Peyer's patch (tissue), 4 donors: Measurements from ENCODE around the gene HOXD12. TPM values are rescaled to one million over a fixed set of nuclear protein-coding genes. Genes with fewer than 3 reads are reported as not detected.

Experiments used
- DNase-seq, 3 donors: peaks; one replicate each; pipeline ENCODE4 v3.0.0-alpha.2; 2017 to 2019
- H3K27ac ChIP-seq, 4 donors: fragments of 200-600 bp; sonication (generic); one replicate each; pipeline ENCODE4 v1.5.1; 2016 to 2019
- H3K27me3 ChIP-seq, 2 donors: fragments of 200-600 bp; sonication (generic); one replicate each; pipeline ENCODE4 v1.5.1; 2019
- H3K36me3 ChIP-seq, 3 donors: fragments of 200-600 bp; sonication (generic); one replicate each; pipeline ENCODE4 v1.5.1; 2016 to 2019
- H3K4me1 ChIP-seq, 4 donors: fragments of 200-600 bp; sonication (generic); one replicate each; pipeline ENCODE4 v1.5.1; 2016 to 2019
- H3K4me3 ChIP-seq, 4 donors: fragments of 200-600 bp; sonication (generic); 1 replicate in 3 of 4; 2 replicates in 1 of 4; pipeline ENCODE4 v1.5.1; 2016 to 2019; ENCODE audit warnings: mild to moderate bottlenecking in 1 of 4
- H3K9me3 ChIP-seq, 4 donors: fragments of 200-600 bp; sonication (generic); one replicate each; pipeline ENCODE4 v1.5.1; 2016 to 2019; ENCODE audit warnings: mild to moderate bottlenecking in 1 of 4
- POLR2A ChIP-seq, 2 donors: fragments of 450-650 bp; IDR thresholded peaks; one replicate each; pipeline ENCODE4 v1.5.1; 2017; ENCODE audit warnings: antibody characterized with exemption in 2 of 2, mild to moderate bottlenecking in 2 of 2, moderate library complexity in 2 of 2
- total RNA-seq, 4 donors: library from RNA; depleted of rRNA; stranded (reverse); fragments of >200 nt; gene quantifications; one replicate each; pipeline ENCODE4 v1.1.0, GENCODE V29; 2016
- TF ChIP-seq, protein P1 (sequence below), 6 experiments: fragments of 450-650 bp in 4 of 6; fragments of 200-600 bp in 2 of 6; sonication (generic) in 1 of 6; IDR thresholded peaks; one replicate each; pipeline ENCODE4 v1.5.1; 2017 to 2019; ENCODE audit warnings: antibody characterized with exemption in 6 of 6, mild to moderate bottlenecking in 3 of 6, moderate library complexity in 1 of 6

HOXD12 gene
- total RNA-seq, 4 donors from 2014 or later = not detected

DNA sequence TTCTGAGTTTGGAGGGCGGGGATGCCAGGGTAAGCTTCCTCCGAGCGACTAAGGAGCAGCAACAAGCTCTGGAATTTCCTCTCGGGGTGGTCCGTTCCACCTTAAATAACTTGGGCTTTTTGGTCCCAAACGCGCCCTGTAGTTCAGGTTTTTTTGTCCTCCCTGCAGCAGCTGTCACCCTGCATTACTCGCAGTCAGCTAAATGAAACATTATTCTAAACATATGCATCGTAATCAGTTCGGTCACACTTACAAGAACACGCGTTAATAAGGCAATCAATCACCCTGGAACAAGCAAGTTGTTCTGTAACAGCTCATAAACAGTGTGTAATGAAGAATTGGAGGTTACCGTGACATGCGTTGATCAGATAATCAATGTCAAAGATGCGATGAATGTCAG, 24.1 kb upstream of the HOXD12 start:
- Histone ChIP-seq H3K27ac (no peak overlapping the region), H3K9me3 (peaks cover 0 to 5% (median 0%) of the 10 kb centered on the region in 4 donors), H3K4me1 (peaks cover 0 to 12% (median 0%) of the 10 kb centered on the region in 4 donors), H3K36me3 (no peaks in the 10 kb centered on the region), H3K4me3 (no peak overlapping the region), H3K27me3 (peaks cover 0 to 85% of the 10 kb centered on the region in 2 donors)
- TF ChIP-seq, protein P1, sequence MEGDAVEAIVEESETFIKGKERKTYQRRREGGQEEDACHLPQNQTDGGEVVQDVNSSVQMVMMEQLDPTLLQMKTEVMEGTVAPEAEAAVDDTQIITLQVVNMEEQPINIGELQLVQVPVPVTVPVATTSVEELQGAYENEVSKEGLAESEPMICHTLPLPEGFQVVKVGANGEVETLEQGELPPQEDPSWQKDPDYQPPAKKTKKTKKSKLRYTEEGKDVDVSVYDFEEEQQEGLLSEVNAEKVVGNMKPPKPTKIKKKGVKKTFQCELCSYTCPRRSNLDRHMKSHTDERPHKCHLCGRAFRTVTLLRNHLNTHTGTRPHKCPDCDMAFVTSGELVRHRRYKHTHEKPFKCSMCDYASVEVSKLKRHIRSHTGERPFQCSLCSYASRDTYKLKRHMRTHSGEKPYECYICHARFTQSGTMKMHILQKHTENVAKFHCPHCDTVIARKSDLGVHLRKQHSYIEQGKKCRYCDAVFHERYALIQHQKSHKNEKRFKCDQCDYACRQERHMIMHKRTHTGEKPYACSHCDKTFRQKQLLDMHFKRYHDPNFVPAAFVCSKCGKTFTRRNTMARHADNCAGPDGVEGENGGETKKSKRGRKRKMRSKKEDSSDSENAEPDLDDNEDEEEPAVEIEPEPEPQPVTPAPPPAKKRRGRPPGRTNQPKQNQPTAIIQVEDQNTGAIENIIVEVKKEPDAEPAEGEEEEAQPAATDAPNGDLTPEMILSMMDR (IDR thresholded peaks at IDR 0.05) = no peak
- no peak for TF ChIP-seq POLR2A (IDR thresholded peaks at IDR 0.05)
- no peak for DNase-seq

DNA sequence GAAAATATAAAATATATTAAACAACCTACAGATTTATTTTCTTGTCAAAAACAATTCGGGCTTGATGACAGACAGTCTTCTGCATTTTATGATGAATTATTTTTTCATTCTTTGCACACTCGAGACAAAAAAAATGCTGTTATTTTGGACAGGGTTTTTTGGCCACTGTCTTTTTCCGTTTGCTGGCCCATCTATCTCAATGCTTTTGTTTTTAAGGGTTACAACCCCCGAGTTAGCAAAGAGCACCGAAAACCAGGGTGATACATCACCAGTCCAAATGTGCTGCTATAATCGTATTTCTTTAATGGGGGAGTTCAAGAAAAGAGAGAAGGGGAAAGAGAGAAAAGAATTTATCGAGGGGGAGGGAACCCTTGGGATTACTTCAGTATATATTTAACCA, 23.5 kb upstream of the HOXD12 start:
- TF ChIP-seq POLR2A (IDR thresholded peaks at IDR 0.05) = no peak
- TF ChIP-seq, protein P1 (IDR thresholded peaks at IDR 0.05) = no peak

DNA sequence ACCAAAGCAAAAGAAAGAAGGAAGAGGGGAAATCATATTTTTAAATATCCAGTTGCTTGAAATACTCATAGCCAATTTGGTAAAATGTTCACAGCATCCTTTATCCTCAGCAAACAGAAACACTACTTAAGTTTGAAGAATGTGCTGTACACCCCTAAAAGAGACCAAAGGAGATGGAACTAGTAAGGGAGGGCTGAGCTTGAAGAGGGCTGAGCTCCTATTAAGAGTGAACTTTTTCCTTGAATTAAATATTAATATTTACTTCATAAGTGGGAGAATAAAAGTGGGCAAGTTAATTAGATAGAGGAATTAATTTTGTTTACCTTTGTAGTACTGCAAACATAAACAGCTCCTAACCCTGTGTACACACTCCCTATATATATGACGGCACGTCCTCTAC, 22.8 kb upstream of the HOXD12 start:
- no peak for DNase-seq
- H3K36me3 ChIP-seq = no peaks in the 10 kb centered on the region
- peaks cover 0 to 18% (median 0%) of the 10 kb centered on the region in 4 donors for H3K9me3 ChIP-seq
- peaks cover 0 to 15% (median 0%) of the 10 kb centered on the region in 4 donors for H3K4me1 ChIP-seq
- peaks cover 0 to 85% of the 10 kb centered on the region in 2 donors for H3K27me3 ChIP-seq
- H3K27ac ChIP-seq = no peak overlapping the region
- TF ChIP-seq, protein P1 (IDR thresholded peaks at IDR 0.05) = no peak
- no peak for TF ChIP-seq POLR2A (IDR thresholded peaks at IDR 0.05)
- H3K4me3 ChIP-seq = no peak overlapping the region

More for the DNA sequence above, 23.5 kb upstream of the HOXD12 start:
- H3K4me1 ChIP-seq = peaks cover 0 to 15% (median 0%) of the 10 kb centered on the region in 4 donors
- no peak overlapping the region for H3K27ac ChIP-seq
- H3K9me3 ChIP-seq = peaks cover 0 to 11% (median 0%) of the 10 kb centered on the region in 4 donors
- H3K27me3 ChIP-seq = peaks cover 0 to 85% of the 10 kb centered on the region in 2 donors
- no peak for DNase-seq
- H3K4me3 ChIP-seq = no peak overlapping the region
- no peaks in the 10 kb centered on the region for H3K36me3 ChIP-seq

DNA sequence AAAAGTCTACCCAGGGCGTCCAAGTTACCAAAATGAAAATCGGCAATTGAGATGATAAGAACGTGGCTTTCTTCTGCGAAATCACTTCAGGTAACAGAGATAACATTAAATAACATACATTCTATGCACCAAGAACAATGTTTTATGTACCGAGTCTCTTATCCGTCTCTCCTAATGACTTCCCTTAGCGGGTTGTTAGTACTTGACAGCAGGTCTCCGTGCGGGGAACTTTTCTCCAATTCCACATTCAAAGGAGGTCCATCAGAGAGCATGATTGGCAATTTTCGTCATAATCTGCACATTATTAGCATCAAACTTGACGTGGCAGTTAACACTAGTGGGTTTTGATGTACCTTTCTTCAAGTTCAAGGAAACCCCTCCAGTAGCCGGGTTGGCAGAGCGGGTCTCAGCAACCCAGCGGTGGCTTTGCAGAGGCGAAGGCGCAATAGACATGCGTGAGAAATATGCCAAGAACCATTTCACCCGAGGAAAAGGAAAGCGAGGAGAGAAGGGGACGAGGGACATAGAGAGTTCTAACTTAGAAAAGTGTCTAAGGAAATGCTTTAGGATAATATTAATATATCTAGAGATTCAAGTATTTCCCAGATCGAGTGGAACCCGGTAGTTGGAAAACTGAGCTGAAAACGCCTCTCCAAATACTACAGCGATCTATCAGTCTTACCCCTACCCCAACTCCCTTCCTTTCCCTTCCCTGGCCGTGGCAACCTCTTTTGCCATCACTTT, 20.9 kb upstream of the HOXD12 start:
- Histone ChIP-seq H3K4me1 (peaks cover 0 to 15% (median 0%) of the 10 kb centered on the region in 4 donors), H3K36me3 (no peaks in the 10 kb centered on the region), H3K4me3 (no peak overlapping the region), H3K9me3 (peaks cover 0 to 35% (median 0%) of the 10 kb centered on the region in 4 donors), H3K27me3 (peaks cover 0 to 85% of the 10 kb centered on the region in 2 donors), H3K27ac (no peak overlapping the region)
- DNase-seq = no peak
- TF ChIP-seq, protein P1 (IDR thresholded peaks at IDR 0.05) = no peak
- no peak for TF ChIP-seq POLR2A (IDR thresholded peaks at IDR 0.05)

DNA sequence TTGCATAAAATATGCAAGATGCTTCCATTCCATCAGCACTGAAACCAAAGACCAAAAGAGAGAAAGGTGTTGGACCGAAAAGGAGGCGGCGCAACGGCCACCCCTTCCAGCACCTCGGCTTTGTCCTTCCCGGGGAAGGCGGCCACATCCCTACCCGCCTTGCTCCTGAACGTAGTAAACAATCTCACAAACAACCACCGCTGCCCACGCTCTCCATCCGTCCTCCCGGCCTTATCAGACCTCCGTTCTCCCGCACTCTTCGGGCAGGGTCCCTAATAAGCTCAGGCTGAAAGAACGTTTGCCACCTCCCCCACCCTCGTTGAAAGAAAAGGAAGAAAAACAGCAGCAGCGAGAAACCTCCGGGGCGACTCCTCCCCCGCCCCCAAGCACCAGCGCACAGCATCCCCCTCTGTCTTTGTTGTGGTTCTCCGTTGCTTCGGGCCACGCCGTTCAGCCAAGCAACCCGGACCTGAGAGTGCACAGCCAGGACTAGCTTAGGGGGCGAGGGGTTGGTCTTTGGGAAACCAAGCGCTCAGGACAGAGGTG, 20.2 kb upstream of the HOXD12 start:
- H3K27ac ChIP-seq = no peak overlapping the region
- TF ChIP-seq, protein P1 (IDR thresholded peaks at IDR 0.05) = no peak
- no peak for TF ChIP-seq POLR2A (IDR thresholded peaks at IDR 0.05)
- H3K4me3 ChIP-seq = peak overlapping the region in 1 of 4 donors; percentile 40
- H3K9me3 ChIP-seq = peaks cover 0 to 35% (median 0%) of the 10 kb centered on the region in 4 donors
- H3K36me3 ChIP-seq = no peaks in the 10 kb centered on the region
- H3K4me1 ChIP-seq = peaks cover 0 to 15% (median 0%) of the 10 kb centered on the region in 4 donors
- peaks cover 0 to 83% of the 10 kb centered on the region in 2 donors for H3K27me3 ChIP-seq
- no peak for DNase-seq
